Bronchial smooth muscle cell (primary cell): ENCODE results near the gene KRT6B. TPM values are rescaled to one million over a fixed set of nuclear protein-coding genes. Genes with fewer than 3 reads are reported as not detected.

Source experiments
- total RNA-seq: library from RNA; depleted of rRNA; stranded (reverse); fragments of >200 nt; gene quantifications from 2 replicates; pipeline ENCODE4 v1.2.1, GENCODE V29; 2014

Gene KRT6B
- total RNA-seq, result 0.47 and 2.0 TPM in 2 replicates

GRCh38 chr12:52452101-52452500, at the start of gene KRT6B:
Gene KRT6B, minus strand, starts transcription at chr12:52452146. Its CDS starts 68 bp downstream, at chr12:52452078.

GRCh38 chr12:52493172-52493571, 41.2 kb upstream of the KRT6B start, which contains the start of gene KRT6A:
Gene KRT6A, minus strand, starts transcription at chr12:52493257. Its CDS starts 69 bp downstream, at chr12:52493188.

GRCh38 chr12:52473768-52474167, 21.8 kb upstream of the KRT6B start, which contains the start of gene KRT6C:
Gene KRT6C, minus strand, starts transcription at chr12:52473805. Its CDS starts 68 bp downstream, at chr12:52473737.

DNA sequence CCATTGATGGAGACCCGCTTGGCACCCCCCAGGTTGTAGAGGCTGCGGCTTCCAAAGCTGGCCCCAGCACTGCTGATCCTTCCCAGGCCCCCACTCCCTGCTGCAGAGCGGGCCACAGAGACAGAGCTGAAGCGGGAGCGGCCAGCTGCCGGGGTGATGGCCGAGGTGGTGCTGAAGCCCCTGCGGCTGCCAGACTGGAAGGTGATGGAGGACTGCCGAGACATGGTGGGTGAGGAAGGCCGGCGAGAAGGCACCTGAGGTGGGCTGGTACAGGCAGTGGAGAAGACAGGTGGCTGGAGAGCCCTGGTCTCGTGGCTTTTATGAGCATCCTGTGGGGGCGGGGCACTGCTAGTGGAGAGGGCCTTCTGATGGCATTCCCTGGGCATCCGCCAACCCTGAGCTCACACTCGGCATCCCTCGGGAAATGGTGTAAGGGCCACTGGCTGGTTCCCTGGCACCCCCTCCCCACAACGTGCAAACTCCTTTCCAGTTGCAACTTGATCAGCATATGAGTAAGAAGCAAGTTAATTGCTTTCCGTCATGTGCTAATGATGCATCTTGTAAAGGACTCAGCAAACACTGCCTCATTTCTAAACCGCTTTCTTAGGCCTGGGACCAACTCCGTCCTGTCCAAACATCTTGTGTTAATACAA, 17.7 kb downstream of the KRT6B start, which contains the start of gene KRT75:
Gene KRT75 (minus strand): TSS at position 291 of the 653 bp plus-strand sequence. CDS start 67 bp downstream, at position 224.

DNA sequence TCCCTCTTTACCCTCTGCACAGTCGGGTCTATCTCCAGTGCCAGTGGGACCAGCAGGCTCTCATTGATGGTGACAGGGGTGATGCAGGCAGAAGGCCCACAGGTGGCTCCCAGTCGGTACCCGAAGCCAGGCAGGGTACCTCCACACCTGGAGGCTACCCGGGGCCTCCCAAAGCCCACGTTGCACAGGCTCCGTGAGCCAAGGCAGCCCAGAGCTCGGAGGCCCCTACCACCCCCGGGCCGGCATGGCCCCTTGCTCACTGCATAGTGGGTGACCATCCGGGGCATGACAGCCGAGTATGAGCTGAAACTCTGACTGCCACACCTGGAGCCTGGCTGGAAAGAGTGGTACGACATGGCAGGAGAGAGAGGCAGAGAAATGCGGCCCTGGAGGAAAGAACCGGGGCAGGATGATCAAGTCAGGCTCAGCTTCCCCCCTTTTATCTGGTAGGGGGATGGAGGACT, 46.0 kb downstream of the KRT6B start, which contains the start of gene KRT82:
Gene KRT82 (minus strand): TSS at position 414 of the 464 bp plus-strand sequence. CDS start 58 bp downstream, at position 356.

Other genes starting within 250 kb of the KRT6B start
- gene KRT7, start 218.9 kb downstream of the KRT6B start, total RNA-seq, result 2.7 and 4.7 TPM in 2 replicates
- not detected in 2 replicates for gene KRT86, start 177.5 kb downstream of the KRT6B start, total RNA-seq
- gene KRT81, start 160.6 kb downstream of the KRT6B start, total RNA-seq, result under 0.01 TPM in 1 of 2 replicates, not detected in the other
- not detected in 2 replicates for gene KRT83, start 130.7 kb downstream of the KRT6B start, total RNA-seq
- gene KRT85, start 84.7 kb downstream of the KRT6B start, total RNA-seq, result not detected in 2 replicates
- gene KRT84, start 66.5 kb downstream of the KRT6B start, total RNA-seq, result not detected in 2 replicates
- gene KRT82, start 45.8 kb downstream of the KRT6B start, total RNA-seq, result not detected in 2 replicates
- gene KRT75, start 17.8 kb downstream of the KRT6B start, total RNA-seq, result not detected in 2 replicates
- gene KRT6C, start 21.7 kb upstream of the KRT6B start, total RNA-seq, result under 0.01 TPM in 1 of 2 replicates, not detected in the other
- gene KRT6A, start 41.1 kb upstream of the KRT6B start, total RNA-seq, result 2.5 and 18.4 TPM in 2 replicates
- gene KRT5, start 68.2 kb upstream of the KRT6B start, total RNA-seq, result 2.7 and 14.9 TPM in 2 replicates
- not detected in 2 replicates for gene KRT71, start 101.0 kb upstream of the KRT6B start, total RNA-seq
- not detected in 2 replicates for gene KRT74, start 121.7 kb upstream of the KRT6B start, total RNA-seq
- gene KRT72, start 149.3 kb upstream of the KRT6B start, total RNA-seq, result not detected in 2 replicates
- gene KRT73, start 166.4 kb upstream of the KRT6B start, total RNA-seq, result not detected in 2 replicates
- not detected in 2 replicates for gene KRT2, start 200.1 kb upstream of the KRT6B start, total RNA-seq
- gene KRT1, start 228.3 kb upstream of the KRT6B start, total RNA-seq, result not detected in 2 replicates